Measurements from ENCODE around the gene DESI2.

DESI2 gene

GRCh38 chr1:244645890-244646289, 7.0 kb upstream of the DESI2 start:
- H3K4me1 ChIP-seq (ENCODE audit: low read length), result no peaks in the 10 kb centered on the region
- H3K9ac ChIP-seq (ENCODE audit: low read length), result no peak overlapping the region
- H4K20me1 ChIP-seq (ENCODE audit: insufficient read depth, low read length), result no peaks in the 10 kb centered on the region
- H3K9me3 ChIP-seq (replicated peaks; ENCODE audit: insufficient read depth, low read length), result no peaks in the 10 kb centered on the region
- TF ChIP-seq EZH2 (optimal IDR thresholded peaks at IDR 0.05; ENCODE audit: low read depth, low read length) (no peak), CTCF (IDR thresholded peaks at IDR 0.05; ENCODE audit: low read length) (no peak), EZH2phosphoT487 (IDR thresholded peaks at IDR 0.05; ENCODE audit: low read length) (no peak)
- no peaks in the 10 kb centered on the region for H3F3A ChIP-seq (ENCODE audit: insufficient read depth, low read length)
- no peaks in the 10 kb centered on the region for H3K79me2 ChIP-seq (ENCODE audit: low read length)
- no peak overlapping the region for H3K4me2 ChIP-seq (ENCODE audit: low read depth, low read length)
- H3K4me3 ChIP-seq (ENCODE audit: low read length), result no peak overlapping the region
- DNase-seq, result no peak
- H2AFZ ChIP-seq (ENCODE audit: low read length), result no peak overlapping the region
- no peaks in the 10 kb centered on the region for H3K27me3 ChIP-seq (replicated peaks; ENCODE audit: insufficient read depth, low read length)
- no peaks in the 10 kb centered on the region for H3K36me3 ChIP-seq (replicated peaks; ENCODE audit: insufficient read depth, low read length)
- no peaks in the 10 kb centered on the region for H3K9me2 ChIP-seq (replicated peaks; ENCODE audit: insufficient read depth, low read length)
- H3K27ac ChIP-seq (ENCODE audit: low read length), result no peak overlapping the region

GRCh38 chr1:244647819-244648218, 5.1 kb upstream of the DESI2 start:
- no peak overlapping the region for H3K4me3 ChIP-seq (ENCODE audit: low read length)
- no peaks in the 10 kb centered on the region for H3K36me3 ChIP-seq (replicated peaks; ENCODE audit: insufficient read depth, low read length)
- no peaks in the 10 kb centered on the region for H3K79me2 ChIP-seq (ENCODE audit: low read length)
- H3K4me2 ChIP-seq (ENCODE audit: low read depth, low read length), result no peak overlapping the region
- no peak overlapping the region for H3K27ac ChIP-seq (ENCODE audit: low read length)
- H4K20me1 ChIP-seq (ENCODE audit: insufficient read depth, low read length), result no peaks in the 10 kb centered on the region
- H3K9me3 ChIP-seq (replicated peaks; ENCODE audit: insufficient read depth, low read length), result no peaks in the 10 kb centered on the region
- H3K4me1 ChIP-seq (ENCODE audit: low read length), result peaks cover 4% of the 10 kb centered on the region; the same call in 1 of the 2 replicates
- H3K27me3 ChIP-seq (replicated peaks; ENCODE audit: insufficient read depth, low read length), result no peaks in the 10 kb centered on the region
- no peak overlapping the region for H2AFZ ChIP-seq (ENCODE audit: low read length)
- TF ChIP-seq EZH2 (optimal IDR thresholded peaks at IDR 0.05; ENCODE audit: low read depth, low read length), result no peak
- TF ChIP-seq EZH2phosphoT487 (IDR thresholded peaks at IDR 0.05; ENCODE audit: low read length), result no peak
- no peak for TF ChIP-seq CTCF (IDR thresholded peaks at IDR 0.05; ENCODE audit: low read length)
- no peaks in the 10 kb centered on the region for H3F3A ChIP-seq (ENCODE audit: insufficient read depth, low read length)
- DNase-seq, result no peak
- no peak overlapping the region for H3K9ac ChIP-seq (ENCODE audit: low read length)
- no peaks in the 10 kb centered on the region for H3K9me2 ChIP-seq (replicated peaks; ENCODE audit: insufficient read depth, low read length)

- H3K9me2 ChIP-seq (replicated peaks; ENCODE audit: insufficient read depth, low read length), result no peaks in the 10 kb centered on the region
Observed at GRCh38 chr1:244651956-244652622, 837 bp upstream of the DESI2 start.

More at GRCh38 chr1:244651956-244652622, 837 bp upstream of the DESI2 start:
- H3K36me3 ChIP-seq (replicated peaks; ENCODE audit: insufficient read depth, low read length), result no peaks in the 10 kb centered on the region
- H3K4me3 ChIP-seq (ENCODE audit: low read length), result peak overlapping the region; percentile 64
- no peaks in the 10 kb centered on the region for H3K27me3 ChIP-seq (replicated peaks; ENCODE audit: insufficient read depth, low read length)
- H2AFZ ChIP-seq (ENCODE audit: low read length), result peak overlapping the region; percentile 89
- H3K4me1 ChIP-seq (ENCODE audit: low read length), result peaks cover 19% of the 10 kb centered on the region
- no peak for TF ChIP-seq EZH2 (optimal IDR thresholded peaks at IDR 0.05; ENCODE audit: low read depth, low read length)
- peak overlapping the region; percentile 29; the same call in 1 of the 2 replicates for H3K9ac ChIP-seq (ENCODE audit: low read length)
- peak overlapping the region; percentile 83 for H3K4me2 ChIP-seq (ENCODE audit: low read depth, low read length)
- no peaks in the 10 kb centered on the region for H4K20me1 ChIP-seq (ENCODE audit: insufficient read depth, low read length)
- H3K9me3 ChIP-seq (replicated peaks; ENCODE audit: insufficient read depth, low read length), result no peaks in the 10 kb centered on the region
- no peak for DNase-seq
- H3K79me2 ChIP-seq (ENCODE audit: low read length), result peaks cover 39% of the 10 kb centered on the region
- H3F3A ChIP-seq (ENCODE audit: insufficient read depth, low read length), result no peaks in the 10 kb centered on the region
- H3K27ac ChIP-seq (ENCODE audit: low read length), result peak overlapping the region; percentile 40; the same call in 1 of the 2 replicates
